Caki2 (cell line): ENCODE data around the gene TSHR. TPM values are rescaled to one million over a fixed set of nuclear protein-coding genes. Genes with fewer than 3 reads are reported as not detected.

Source experiments
- DNase-seq: peaks from one replicate; pipeline ENCODE4 v3.0.0-alpha.2; 2015; ENCODE audit warnings: low read depth
- in situ Hi-C: cut with HindIII; loops from 2 replicates; pipeline ENCODE4 v1.10.0; 2016; ENCODE audit warnings: low sequenced_read_pairs, low pct_unique_long_range_greater_than_20kb, mixed read lengths
- total RNA-seq: library from RNA; depleted of rRNA; stranded (reverse); fragments of >200 nt; shearing (Covaris generic); gene quantifications from 2 replicates; pipeline ENCODE4 v1.2.3, GENCODE V29; 2014; ENCODE audit warnings: low replicate concordance; rRNA removed

TSHR gene
- total RNA-seq, 1 experiment from 2014 or later = 0.81 TPM

GRCh38 chr14:81179631-81180030, 224.2 kb downstream of the TSHR start:
- DNase-seq = no peak
- in situ Hi-C loops = no loop called here

GRCh38 chr14:81187832-81188522, 232.6 kb downstream of the TSHR start:
- DNase-seq = no peak
- in situ Hi-C loops = no loop called here

GRCh38 chr14:81192594-81192993, 237.2 kb downstream of the TSHR start:
- in situ Hi-C loops = no loop called here
- no peak for DNase-seq

- in situ Hi-C loops = no loop called here
- DNase-seq = no peak
Observed at GRCh38 chr14:81193924-81194633, 238.7 kb downstream of the TSHR start.

Other genes with a start within 250 kb of the TSHR start
- gene CEP128, start 13.9 kb upstream of the TSHR start, total RNA-seq = 3.3 and 3.6 TPM in 2 replicates